Naive thymus-derived CD8-positive, alpha-beta T cell (primary cell): Measurements from ENCODE around the gene TLCD3B. TPM values are rescaled to one million over a fixed set of nuclear protein-coding genes. Genes with fewer than 3 reads are reported as not detected.
A peak's percentile ranks its signal among the peaks of the same experiment; 100 is the strongest.

Source experiments
- ATAC-seq, 2 donors: fragments of 150-1000 bp; cut with Tn5 transposase in 1 of 2; sonication (Bioruptor Pico), chemical (Tn5 transposase) in 1 of 2; 1 replicate in 1 of 2; 2 replicates in 1 of 2; pipeline ENCODE4 v1.10.0; 2021; ENCODE audit warnings: mild to moderate bottlenecking in 2 of 2, moderate library complexity in 2 of 2
- POLR2A ChIA-PET: fragments of 350-600 bp; sonication (Branson Sonifier 250); formaldehyde crosslinking; loops from one replicate; lab custom pipeline; 2021; ENCODE audit warnings: antibody characterized with exemption; lab: Charles Lee
- DNase-seq, 10 donors: peaks; one replicate each; pipeline versions ENCODE4 v3.0.0 to v3.0.0-alpha.2; 2020 to 2022
- H3K27ac Mint-ChIP-seq, 10 donors: one replicate each; pipeline ENCODE4 v1.8.0; 2020 to 2022; ENCODE audit warnings: mild to moderate bottlenecking in 10 of 10, mixed read lengths in 10 of 10, moderate library complexity in 4 of 10, inconsistent platforms in 1 of 10
- H3K27me3 Mint-ChIP-seq, 5 donors: one replicate each; pipeline ENCODE4 v1.8.0; 2021 to 2022; ENCODE audit warnings: mixed read lengths in 5 of 5
- H3K36me3 Mint-ChIP-seq, 3 donors: one replicate each; pipeline ENCODE4 v1.8.0; 2020 to 2022; ENCODE audit warnings: mixed read lengths in 3 of 3, mild to moderate bottlenecking in 2 of 3, inconsistent platforms in 1 of 3
- H3K4me1 Mint-ChIP-seq, 4 donors: one replicate each; pipeline ENCODE4 v1.8.0; 2021 to 2022; ENCODE audit warnings: mixed read lengths in 4 of 4
- H3K4me3 Mint-ChIP-seq, 10 donors: one replicate each; pipeline ENCODE4 v1.8.0; 2020 to 2022; ENCODE audit warnings: mild to moderate bottlenecking in 10 of 10, mixed read lengths in 10 of 10, moderate library complexity in 6 of 10, inconsistent platforms in 1 of 10
- H3K9me3 Mint-ChIP-seq, 9 donors: one replicate each; pipeline ENCODE4 v1.8.0; 2020 to 2022; ENCODE audit warnings: mixed read lengths in 9 of 9, mild to moderate bottlenecking in 3 of 9, inconsistent platforms in 1 of 9, moderate library complexity in 1 of 9
- polyA plus RNA-seq, 3 donors: library from polyadenylated mRNA; unstranded; fragments of 300-500 nt; fragmentation: Illumina TruSeq; gene quantifications; one replicate each; pipeline ENCODE4 v1.2.3, GENCODE V29; 2021
- total RNA-seq, 8 experiments: library from RNA in 2 of 8; stranded (reverse) in 2 of 8; gene quantifications; one replicate each; pipeline ENCODE4 v1.2.3 and lab custom pipeline; 2021 to 2026

TLCD3B gene
- total and polyA plus RNA-seq, 5 experiments from 2014 or later = not detected

- Mint-ChIP-seq H3K4me1 (peaks cover 31 to 48% (median 41%) of the 10 kb centered on the region in 4 donors), H3K4me3 (peak overlapping the region; percentile 96 to 100 (median 97)), H3K27ac (peak overlapping the region in 9 of 10 donors; percentile 91 to 99 (median 98)), H3K9me3 (no peaks in the 10 kb centered on the region), H3K27me3 (no peaks in the 10 kb centered on the region), H3K36me3 (peaks cover 0 to 37% (median 2%) of the 10 kb centered on the region in 3 donors)
- ATAC-seq = no peak
- POLR2A ChIA-PET = interaction anchor here (0.6 to 4.2 kb wide), 14 partner anchors 7 to 718 kb away, joined by 3 to 39 read pairs (median 4); partner anchors contain the start of genes ALDOA, KCTD13, KIF22 and SEZ6L2
- no peak for DNase-seq
These were observed 34.3 kb downstream of the TLCD3B start for GRCh38 chr16:29996766-29997250.

- Mint-ChIP-seq H3K27ac (peak within 1 kb of the TSS; percentile 91 to 99 (median 98)), H3K9me3 (no peaks in the 10 kb centered on the region), H3K4me3 (peak within 1 kb of the TSS; percentile 96 to 100 (median 97)), H3K27me3 (no peaks in the 10 kb centered on the region), H3K4me1 (peaks cover 30 to 48% (median 39%) of the 10 kb centered on the region in 4 donors), H3K36me3 (peaks cover 0 to 39% (median 2%) of the 10 kb centered on the region in 3 donors)
- ATAC-seq = peak; percentile 95 to 97
- DNase-seq = peak; percentile 96 to 99 (median 99)
- POLR2A ChIA-PET = interaction anchor here (0.6 to 4.2 kb wide), 15 partner anchors 8 to 719 kb away, joined by 3 to 39 read pairs (median 4); partner anchors contain the start of genes ALDOA, CDIPT, KCTD13 and KIF22
These were observed 34.9 kb downstream of the TLCD3B start, which contains the start of gene INO80E for GRCh38 chr16:29995911-29996765. Gene INO80E, plus strand, starts transcription at chr16:29996241. Its CDS starts 70 bp downstream, at chr16:29996311.

GRCh38 chr16:29995324-29995910, 35.7 kb downstream of the TLCD3B start, which contains the start of gene HIRIP3:
Gene HIRIP3, minus strand, starts transcription at chr16:29995617. Its CDS starts 12 bp downstream, at chr16:29995605.
- ATAC-seq = peak; percentile 68 to 70
- H3K27me3 Mint-ChIP-seq = no peaks in the 10 kb centered on the region
- H3K4me3 Mint-ChIP-seq = peak within 1 kb of the TSS; percentile 96 to 100 (median 97)
- no peaks in the 10 kb centered on the region for H3K9me3 Mint-ChIP-seq
- H3K4me1 Mint-ChIP-seq = peaks cover 30 to 48% (median 39%) of the 10 kb centered on the region in 4 donors
- peak within 1 kb of the TSS; percentile 91 to 99 (median 98) for H3K27ac Mint-ChIP-seq
- peak; percentile 76 to 92 (median 84) for DNase-seq
- POLR2A ChIA-PET = interaction anchor here (0.7 to 4.2 kb wide), 10 partner anchors 9 to 295 kb away, joined by 3 to 39 read pairs (median 4); partner anchors contain the start of genes ALDOA, CDIPT, KCTD13 and KIF22
- H3K36me3 Mint-ChIP-seq = peaks cover 0 to 41% (median 2%) of the 10 kb centered on the region in 3 donors

- Mint-ChIP-seq H3K27ac (peak overlapping the region; percentile 91 to 99 (median 98)), H3K27me3 (no peaks in the 10 kb centered on the region), H3K9me3 (no peaks in the 10 kb centered on the region), H3K36me3 (peaks cover 0 to 44% (median 2%) of the 10 kb centered on the region in 3 donors), H3K4me1 (peaks cover 30 to 47% (median 38%) of the 10 kb centered on the region in 4 donors), H3K4me3 (peak overlapping the region; percentile 96 to 100 (median 97))
- ATAC-seq = no peak
- DNase-seq = peak in 2 of 10 donors; percentile 55 to 57
- POLR2A ChIA-PET = interaction anchor here (0.7 to 4.2 kb wide), 8 partner anchors 12 to 132 kb away, joined by 3 to 39 read pairs (median 12); partner anchors contain the start of genes ALDOA, CDIPT, KCTD13 and TAOK2
These were observed 36.3 kb downstream of the TLCD3B start for GRCh38 chr16:29994600-29995323.

GRCh38 chr16:29993903-29994599, 37.0 kb downstream of the TLCD3B start:
- DNase-seq (no peak), ATAC-seq (no peak)
- POLR2A ChIA-PET = interaction anchor here (0.6 to 4.2 kb wide), 7 partner anchors 11 to 186 kb away, joined by 3 to 39 read pairs (median 6); partner anchors contain the start of genes KCTD13, TAOK2 and TMEM219
- H3K36me3 Mint-ChIP-seq = peaks cover 0 to 44% (median 2%) of the 10 kb centered on the region in 3 donors
- H3K4me1 Mint-ChIP-seq = peaks cover 26 to 40% (median 35%) of the 10 kb centered on the region in 4 donors
- no peaks in the 10 kb centered on the region for H3K27me3 Mint-ChIP-seq
- H3K9me3 Mint-ChIP-seq = no peaks in the 10 kb centered on the region
- peak overlapping the region in 9 of 10 donors; percentile 19 to 93 (median 56) for H3K27ac Mint-ChIP-seq
- peak overlapping the region; percentile 55 to 100 (median 96) for H3K4me3 Mint-ChIP-seq

GRCh38 chr16:29993191-29993902, 37.7 kb downstream of the TLCD3B start:
- Mint-ChIP-seq H3K27me3 (no peaks in the 10 kb centered on the region), H3K9me3 (no peaks in the 10 kb centered on the region), H3K27ac (peak overlapping the region in 2 of 10 donors; percentile 59 to 93), H3K4me1 (peaks cover 27 to 35% (median 33%) of the 10 kb centered on the region in 4 donors), H3K36me3 (peaks cover 0 to 45% (median 2%) of the 10 kb centered on the region in 3 donors), H3K4me3 (peak overlapping the region in 5 of 10 donors; percentile 60 to 100 (median 99))
- ATAC-seq (no peak), DNase-seq (no peak)
- POLR2A ChIA-PET = interaction anchor here (0.6 to 4.2 kb wide), 7 partner anchors 11 to 186 kb away, joined by 3 to 39 read pairs (median 3); partner anchors contain the start of genes KCTD13, TAOK2 and TMEM219

GRCh38 chr16:29992344-29992967, 38.6 kb downstream of the TLCD3B start:
- Mint-ChIP-seq H3K4me1 (peaks cover 27 to 37% (median 28%) of the 10 kb centered on the region in 4 donors), H3K9me3 (no peaks in the 10 kb centered on the region), H3K27ac (peak overlapping the region in 6 of 10 donors; percentile 8 to 84 (median 43)), H3K27me3 (no peaks in the 10 kb centered on the region), H3K4me3 (peak overlapping the region in 7 of 10 donors; percentile 24 to 55 (median 43)), H3K36me3 (peaks cover 0 to 45% (median 3%) of the 10 kb centered on the region in 3 donors)
- ATAC-seq (no peak), DNase-seq (no peak)
- POLR2A ChIA-PET = interaction anchor here (0.5 to 3.6 kb wide), 4 partner anchors 16 to 1726 kb away, joined by 3 to 12 read pairs (median 4); partner anchors contain the start of genes TAOK2 and TMEM219

- no peak for ATAC-seq
- Mint-ChIP-seq H3K36me3 (peaks cover 0 to 50% (median 4%) of the 10 kb centered on the region in 3 donors), H3K9me3 (no peaks in the 10 kb centered on the region), H3K27me3 (no peaks in the 10 kb centered on the region), H3K4me1 (peaks cover 22 to 30% (median 23%) of the 10 kb centered on the region in 4 donors), H3K4me3 (no peak overlapping the region), H3K27ac (no peak overlapping the region)
- POLR2A ChIA-PET = interaction anchor here (0.5 to 3.6 kb wide), 2 partner anchors 17 to 138 kb away, joined by 4 to 12 read pairs; partner anchors contain the start of gene TAOK2
- no peak for DNase-seq
These were observed 39.5 kb downstream of the TLCD3B start for GRCh38 chr16:29991571-29991904.

GRCh38 chr16:29990883-29991570, 40.0 kb downstream of the TLCD3B start:
- ATAC-seq = no peak
- Mint-ChIP-seq H3K4me1 (peaks cover 17 to 25% (median 18%) of the 10 kb centered on the region in 4 donors), H3K36me3 (peaks cover 0 to 55% (median 5%) of the 10 kb centered on the region in 3 donors)

More at GRCh38 chr16:29990883-29991570, 40.0 kb downstream of the TLCD3B start:
- POLR2A ChIA-PET = interaction anchor here (3.6 kb wide), 1 partner anchor 17 kb away, joined by 12 read pairs; the partner anchor contains the start of gene TAOK2
- Mint-ChIP-seq H3K4me3 (no peak overlapping the region), H3K27me3 (no peaks in the 10 kb centered on the region), H3K9me3 (no peaks in the 10 kb centered on the region), H3K27ac (peak overlapping the region in 1 of 10 donors; percentile 39)
- DNase-seq = no peak
